ENCODE data around the gene KRT13. TPM values are rescaled to one million over a fixed set of nuclear protein-coding genes. Genes with fewer than 3 reads are reported as not detected.

The KRT13 gene
- total and polyA plus RNA-seq, 2 of the 4 experiments (the other 2 are of a cell fraction), result 0.18 to 0.56 TPM

- Histone ChIP-seq H2BK120ac (ENCODE audit: low read depth, low read length) (peak overlapping the region; percentile 68), H3K9ac (ENCODE audit: low read depth, low read length) (no peak overlapping the region), H3K18ac (ENCODE audit: low read depth, low read length) (no peak overlapping the region), H3K9me3 (ENCODE audit: control insufficient read depth, insufficient read depth, low read length) (no peaks in the 10 kb centered on the region), H3K9me1 (ENCODE audit: insufficient read depth, low read length) (peaks cover 11% of the 10 kb centered on the region), H3K27ac (ENCODE audit: insufficient read depth, low read length) (no peak overlapping the region), H3K27me3 (ENCODE audit: control insufficient read depth, insufficient read depth, low read length) (no peaks in the 10 kb centered on the region), H2AK5ac (ENCODE audit: low read depth, low read length) (peak overlapping the region; percentile 36; the same call in 1 of the 2 replicates), H4K8ac (ENCODE audit: low read depth in 2 of 2, low read length in 2 of 2) (no peak overlapping the region), H2BK15ac (ENCODE audit: low read depth, low read length) (no peak overlapping the region), H3K79me1 (ENCODE audit: low read depth in 1 of 2, low read length in 2 of 2) (no peaks in the 10 kb centered on the region), H3K4ac (ENCODE audit: low read depth, low read length) (0 out of 2 replicates have a peak overlapping the region, but pooled peaks have one; percentile 51), H3K14ac (replicated peaks; ENCODE audit: low read depth, low read length) (no peak overlapping the region), H3K56ac (ENCODE audit: extremely low read depth, insufficient read depth, low read length) (no peak overlapping the region), H4K20me1 (ENCODE audit: insufficient read depth, low read length) (no peaks in the 10 kb centered on the region), H2AK9ac (replicated peaks; ENCODE audit: low read depth, low read length, poor library complexity) (no peak overlapping the region), H3K36me3 (ENCODE audit: control insufficient read depth, insufficient read depth, low read length) (no peaks in the 10 kb centered on the region), H3K4me2 (ENCODE audit: low read depth, low read length) (no peak overlapping the region), H2BK20ac (ENCODE audit: low read depth, low read length) (no peak overlapping the region), H2BK5ac (ENCODE audit: low read depth, low read length, poor library complexity, severe bottlenecking) (no peak overlapping the region), H3K4me1 (ENCODE audit: control insufficient read depth, insufficient read depth, low read length) (peaks cover 20% of the 10 kb centered on the region), H4K5ac (ENCODE audit: low read depth, low read length) (no peak overlapping the region), H3K23ac (ENCODE audit: low read depth, low read length) (no peak overlapping the region), H2AFZ (replicated peaks; ENCODE audit: low read length, poor library complexity) (no peak overlapping the region), H3K4me3 (ENCODE audit: insufficient read depth, low read depth, low read length) (no peak overlapping the region), H4K91ac (ENCODE audit: insufficient read depth, low read depth, low read length) (no peak overlapping the region)
- TF ChIP-seq SMC3 (IDR thresholded peaks at IDR 0.05; ENCODE audit: low read depth, low read length) (no peak), RCOR1 (IDR thresholded peaks at IDR 0.05; ENCODE audit: insufficient replicate concordance, low read length) (no peak), ELK1 (IDR thresholded peaks at IDR 0.05; ENCODE audit: borderline replicate concordance, low read depth, low read length) (no peak)
- no TSS peak for BruUV-seq (replicated peaks)
- in situ Hi-C loops (cut with MboI; ENCODE audit: low sequenced_read_pairs) (no loop called here), intact Hi-C loops (cut with micrococcal nuclease) (no loop called here), dilution Hi-C loops (cut with HindIII; ENCODE audit: low sequenced_read_pairs, unreplicated experiment) (no loop called here)
- POLR2A ChIA-PET (ENCODE audit: unreplicated experiment), result interaction anchor here (0.6 kb wide), 1 partner anchor 123 kb away, joined by 7 read pairs; no protein-coding TSS in a partner anchor
- DNase-seq (peak; percentile 32), ATAC-seq (ENCODE audit: low read depth) (no peak)
- WGBS, 2 experiments (ENCODE audit: extremely low coverage in 2 of 2, insufficient read length in 1 of 2), result 93% methylated on average over 5 of the region's 10 CpGs; no CpG with 5 or more reads in 1 of the 2 experiments
- CTCF ChIA-PET, result no interaction called here
Observed at GRCh38 chr17:41540921-41541625, 35.7 kb upstream of the KRT13 start.

Data from IMR-90 (cell line).